Ishikawa (cell line): Measurements from ENCODE around the gene MBTD1.

Experiments
- CEBPB ChIP-seq: IDR thresholded peaks from 2 replicates; pipeline ENCODE4 v1.6.1; 2012
- EGR1 ChIP-seq: IDR thresholded peaks from 2 replicates; pipeline ENCODE4 v1.6.1; 2012
- EP300 ChIP-seq: IDR thresholded peaks from 2 replicates; pipeline ENCODE4 v1.6.1; 2012; ENCODE audit warnings: borderline replicate concordance
- FOXM1 ChIP-seq: IDR thresholded peaks from 2 replicates; pipeline ENCODE4 v1.6.1; 2012; ENCODE audit warnings: low read depth, borderline replicate concordance
- RAD21 ChIP-seq: IDR thresholded peaks from 2 replicates; pipeline ENCODE4 v1.6.1; 2012; ENCODE audit warnings: low read depth
- TAF1 ChIP-seq: IDR thresholded peaks from 2 replicates; pipeline ENCODE4 v1.6.1; 2012; ENCODE audit warnings: low read depth, mild to moderate bottlenecking
- YY1 ChIP-seq: IDR thresholded peaks from 2 replicates; pipeline ENCODE4 v1.6.1; 2012; ENCODE audit warnings: low read depth

GRCh38 chr17:51287412-51287811, 27.6 kb upstream of the MBTD1 start:
- TF ChIP-seq EP300 (no peak), TAF1 (no peak), RAD21 (no peak), CEBPB (no peak), YY1 (no peak), FOXM1 (no peak), EGR1 (no peak)
